ENCODE data around the gene OMA1. TPM values are rescaled to one million over a fixed set of nuclear protein-coding genes. Genes with fewer than 3 reads are reported as not detected.

The OMA1 gene
- 4.7 to 6.4 TPM (median 5.1 TPM) in 5 replicates for total RNA-seq (2022; extraction: Qiagen RNA extraction; ENCODE audit: low read depth)

GRCh38 chr1:58546520-58547308, at the start of gene OMA1:
OMA1 (minus strand) TSS chr1:58546726; CDS start chr1:58539294, 7,432 bp downstream.

GRCh38 chr1:58576727-58577653, 30.5 kb upstream of the OMA1 start, which contains the start of gene TACSTD2:
TACSTD2 (minus strand) TSS chr1:58577252; CDS start chr1:58577156, 96 bp downstream.

Other genes starting within 250 kb of the OMA1 start
- not detected in 5 replicates for gene TACSTD2, start 30.5 kb upstream of the OMA1 start, total RNA-seq (2022; extraction: Qiagen RNA extraction; ENCODE audit: low read depth)
- 4.0 to 5.6 TPM (median 5.1 TPM) in 5 replicates for gene MYSM1, start 153.3 kb upstream of the OMA1 start, total RNA-seq (2022; extraction: Qiagen RNA extraction; ENCODE audit: low read depth)
- gene JUN, start 237.3 kb upstream of the OMA1 start, total RNA-seq (2022; extraction: Qiagen RNA extraction; ENCODE audit: low read depth) = 21.2 to 31.4 TPM (median 28.2 TPM) in 5 replicates

Data from A549 treated with GW870086 at 1 μM for 4 hours (cell line).